PC-3 (cell line): ENCODE results near the gene STIMATE. TPM values are rescaled to one million over a fixed set of nuclear protein-coding genes. Genes with fewer than 3 reads are reported as not detected.

Experiments used
- ATAC-seq: fragments of 200-7000 bp; cut with Tn5 transposase; 2 replicates; pipeline ENCODE4 v1.9.1; 2020; ENCODE audit warnings: mild to moderate bottlenecking, moderate library complexity
- BruUV-seq: library from RNA; stranded (reverse); fragments of 400-500 nt; replicated peaks from 2 replicates; lab custom pipeline; 2021; lab: Mats Ljungman, UMichigan
- CTCF ChIA-PET: fragments of 300-600 bp; sonication (Branson Sonifier 250); formaldehyde crosslinking; loops from one replicate; lab custom pipeline; 2022; ENCODE audit warnings: antibody characterized with exemption; lab: Charles Lee
- POLR2A ChIA-PET: fragments of 300-600 bp; sonication (Branson Sonifier 250); formaldehyde crosslinking; loops from one replicate; lab custom pipeline; 2022; ENCODE audit warnings: antibody characterized with exemption; ENCODE audit not compliant: unreplicated experiment; lab: Charles Lee
- DNase-seq: peaks from one replicate; pipeline ENCODE4 v3.0.0-alpha.2; 2015
- H2AFZ ChIP-seq: fragments of 300-600 bp; sonication (generic); 2 replicates; pipeline ENCODE4 v1.6.0; 2016; ENCODE audit warnings: antibody characterized with exemption, low read length
- H3F3A ChIP-seq: fragments of 300-600 bp; sonication (generic); one replicate; pipeline ENCODE4 v1.6.0; 2017; ENCODE audit warnings: antibody characterized with exemption, low read length, control low read depth, mild to moderate bottlenecking; ENCODE audit not compliant: unreplicated experiment
- H3K27ac ChIP-seq: fragments of 300-600 bp; sonication (generic); 2 replicates; pipeline ENCODE4 v1.5.1; 2016; ENCODE audit warnings: mild to moderate bottlenecking, low read length
- H3K27me3 ChIP-seq: fragments of 300-600 bp; sonication (generic); 2 replicates; pipeline ENCODE4 v1.6.1; 2016; ENCODE audit warnings: low read length, mixed read lengths
- H3K36me3 ChIP-seq: fragments of 300-600 bp; sonication (generic); 2 replicates; pipeline ENCODE4 v1.6.1; 2016; ENCODE audit warnings: low read depth, mixed run types, low read length, mixed read lengths
- H3K4me1 ChIP-seq: fragments of 300-600 bp; sonication (generic); 2 replicates; pipeline ENCODE4 v1.5.1; 2016; ENCODE audit warnings: low read length; ENCODE audit not compliant: insufficient read depth
- H3K4me2 ChIP-seq: fragments of 300-600 bp; sonication (generic); 2 replicates; pipeline ENCODE4 v1.6.0; 2016; ENCODE audit warnings: low read length
- H3K4me3 ChIP-seq: fragments of 300-600 bp; sonication (generic); 2 replicates; pipeline ENCODE4 v1.5.1; 2016; ENCODE audit warnings: mild to moderate bottlenecking, low read length, mixed read lengths
- H3K79me2 ChIP-seq: fragments of 300-600 bp; sonication (generic); 2 replicates; pipeline ENCODE4 v1.6.1; 2017; ENCODE audit warnings: low read length, mixed read lengths
- H3K9ac ChIP-seq: fragments of 300-600 bp; sonication (generic); 2 replicates; pipeline ENCODE4 v1.6.0; 2016; ENCODE audit warnings: mild to moderate bottlenecking, low read length
- H3K9me2 ChIP-seq: fragments of 300-600 bp; sonication (generic); replicated peaks from 2 replicates; pipeline ENCODE4 v1.6.1; 2016; ENCODE audit warnings: mixed run types, low read length, mixed read lengths
- H3K9me3 ChIP-seq: fragments of 300-600 bp; sonication (generic); 2 replicates; pipeline ENCODE4 v1.6.1; 2016; ENCODE audit warnings: low read length, mixed read lengths
- H4K20me1 ChIP-seq: fragments of 300-600 bp; sonication (generic); 2 replicates; pipeline ENCODE4 v1.6.1; 2016; ENCODE audit warnings: low read length, mixed read lengths
- CTCF ChIP-seq: fragments of 300-600 bp; sonication (generic); conservative IDR thresholded peaks from 2 replicates; pipeline ENCODE4 v1.5.1; 2017; ENCODE audit warnings: antibody characterized with exemption, low read depth, mild to moderate bottlenecking, low read length
- EZH2 ChIP-seq: fragments of 300-600 bp; sonication (generic); IDR thresholded peaks from one replicate; pipeline ENCODE4 v1.6.1; 2017; ENCODE audit warnings: antibody characterized with exemption, mild to moderate bottlenecking, low read length; ENCODE audit not compliant: unreplicated experiment
- EZH2phosphoT487 ChIP-seq: fragments of 300-600 bp; sonication (generic); IDR thresholded peaks from 2 replicates; pipeline ENCODE4 v1.6.1; 2018; ENCODE audit warnings: mild to moderate bottlenecking, antibody characterized with exemption, low read length, borderline replicate concordance
- intact Hi-C: fragments of 100-400 bp; cut with micrococcal nuclease; formaldehyde crosslinking; loops from 2 replicates; pipeline ENCODE4 v1.9.0; 2023
- total RNA-seq: library from RNA; depleted of rRNA; stranded (reverse); fragments of >200 nt; gene quantifications from 2 replicates; pipeline ENCODE4 v1.2.3, GENCODE V29; 2014

The STIMATE gene
- total RNA-seq, 1 experiment from 2014 or later = 29.7 TPM

DNA sequence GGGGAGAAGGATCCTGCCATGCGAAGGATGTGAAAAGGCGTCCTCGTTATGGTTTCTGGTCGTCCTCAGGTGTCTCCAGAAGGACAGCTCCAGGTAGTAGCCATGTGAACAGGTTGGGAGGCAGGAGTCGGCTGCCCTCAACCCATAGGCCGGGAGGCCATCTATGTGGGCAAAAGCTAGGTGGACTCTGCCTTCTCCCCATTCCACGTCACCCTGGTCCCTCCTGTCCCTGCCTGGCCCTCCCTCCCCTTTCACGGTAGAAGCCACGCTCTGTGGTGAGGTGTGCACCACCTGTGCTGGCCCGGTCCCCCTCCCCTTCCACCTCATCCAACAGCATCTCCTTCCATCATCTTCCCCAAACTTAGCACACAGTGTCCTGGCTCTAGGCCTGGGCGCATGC is 86.4 kb downstream of the STIMATE start:
- intact Hi-C loops = no loop called here
- no peak for DNase-seq
- no TSS peak for BruUV-seq
- Histone ChIP-seq H3F3A (no peaks in the 10 kb centered on the region), H3K9me3 (no peaks in the 10 kb centered on the region), H3K27ac (no peak overlapping the region), H3K79me2 (no peaks in the 10 kb centered on the region), H3K4me1 (no peaks in the 10 kb centered on the region), H3K36me3 (no peaks in the 10 kb centered on the region), H3K4me3 (no peak overlapping the region), H3K4me2 (no peak overlapping the region), H3K9me2 (no peaks in the 10 kb centered on the region), H3K9ac (no peak overlapping the region), H2AFZ (no peak overlapping the region), H3K27me3 (no peaks in the 10 kb centered on the region), H4K20me1 (no peaks in the 10 kb centered on the region)
- ChIA-PET CTCF (no interaction called here), POLR2A (no interaction called here)
- no peak for ATAC-seq
- no peak for TF ChIP-seq CTCF
- TF ChIP-seq EZH2 = no peak
- no peak for TF ChIP-seq EZH2phosphoT487

GRCh38 chr3:52809662-52810377 is 87.5 kb downstream of the STIMATE start:
- Histone ChIP-seq H3K9me2 (no peaks in the 10 kb centered on the region), H2AFZ (no peak overlapping the region), H3K4me1 (no peaks in the 10 kb centered on the region), H3K27me3 (no peaks in the 10 kb centered on the region), H3K9ac (no peak overlapping the region), H3K79me2 (no peaks in the 10 kb centered on the region), H3K4me2 (no peak overlapping the region), H3K4me3 (no peak overlapping the region), H3K27ac (no peak overlapping the region), H4K20me1 (no peaks in the 10 kb centered on the region), H3F3A (no peaks in the 10 kb centered on the region), H3K9me3 (no peaks in the 10 kb centered on the region), H3K36me3 (no peaks in the 10 kb centered on the region)
- ChIA-PET POLR2A (no interaction called here), CTCF (no interaction called here)
- DNase-seq (no peak), ATAC-seq (no peak)
- TF ChIP-seq EZH2 = no peak
- no TSS peak for BruUV-seq
- intact Hi-C loops = no loop called here

- Histone ChIP-seq H3K9me2 (no peaks in the 10 kb centered on the region), H3K9me3 (no peaks in the 10 kb centered on the region), H3K79me2 (no peaks in the 10 kb centered on the region), H3K36me3 (no peaks in the 10 kb centered on the region), H3F3A (no peaks in the 10 kb centered on the region), H3K4me1 (no peaks in the 10 kb centered on the region), H3K9ac (no peak overlapping the region), H3K4me2 (no peak overlapping the region), H3K27me3 (no peaks in the 10 kb centered on the region), H2AFZ (no peak overlapping the region), H3K27ac (no peak overlapping the region), H4K20me1 (no peaks in the 10 kb centered on the region), H3K4me3 (no peak overlapping the region)
- TF ChIP-seq EZH2 (no peak), EZH2phosphoT487 (no peak), CTCF (no peak)
- intact Hi-C loops = no loop called here
- BruUV-seq = no TSS peak
- no peak for DNase-seq
- ATAC-seq = no peak
- ChIA-PET CTCF (no interaction called here), POLR2A (no interaction called here)
These were observed 88.2 kb downstream of the STIMATE start for GRCh38 chr3:52809149-52809548.
